ENCODE data around the gene TRMT44.

The TRMT44 gene

GRCh38 chr4:8495803-8496202 is 55.2 kb downstream of the TRMT44 start:
- no peak overlapping the region for H3K27ac ChIP-seq (ENCODE audit: low read depth, low read length)
- no peak overlapping the region for H3K4me3 ChIP-seq (ENCODE audit: low read depth, low read length)
- H3K79me2 ChIP-seq (ENCODE audit: control insufficient read depth, insufficient read depth, low read length, unreplicated experiment), result no peaks in the 10 kb centered on the region
- H3K27me3 ChIP-seq (ENCODE audit: insufficient read depth, low read length), result peaks cover 14% of the 10 kb centered on the region
- no peaks in the 10 kb centered on the region for H3K36me3 ChIP-seq (ENCODE audit: insufficient read depth, low read length)
- no peaks in the 10 kb centered on the region for H3K4me1 ChIP-seq (ENCODE audit: control insufficient read depth, insufficient read depth, low read length, unreplicated experiment)
- no peak overlapping the region for H2AFZ ChIP-seq (ENCODE audit: low read length, unreplicated experiment)

- no peaks in the 10 kb centered on the region for H3K4me1 ChIP-seq (ENCODE audit: control insufficient read depth, insufficient read depth, low read length, unreplicated experiment)
- no peaks in the 10 kb centered on the region for H3K79me2 ChIP-seq (ENCODE audit: control insufficient read depth, insufficient read depth, low read length, unreplicated experiment)
- no peaks in the 10 kb centered on the region for H3K36me3 ChIP-seq (ENCODE audit: insufficient read depth, low read length)
- H3K27ac ChIP-seq (ENCODE audit: low read depth, low read length), result no peak overlapping the region
- no peak overlapping the region for H2AFZ ChIP-seq (ENCODE audit: low read length, unreplicated experiment)
- no peak overlapping the region for H3K4me3 ChIP-seq (ENCODE audit: low read depth, low read length)
- peaks cover 26% of the 10 kb centered on the region for H3K27me3 ChIP-seq (ENCODE audit: insufficient read depth, low read length)
Observed at GRCh38 chr4:8497762-8498161, 57.2 kb downstream of the TRMT44 start.

- Histone ChIP-seq H3K79me2 (ENCODE audit: control insufficient read depth, insufficient read depth, low read length, unreplicated experiment) (no peaks in the 10 kb centered on the region), H2AFZ (ENCODE audit: low read length, unreplicated experiment) (no peak overlapping the region), H3K4me1 (ENCODE audit: control insufficient read depth, insufficient read depth, low read length, unreplicated experiment) (no peaks in the 10 kb centered on the region), H3K4me3 (ENCODE audit: low read depth, low read length) (no peak overlapping the region), H3K27ac (ENCODE audit: low read depth, low read length) (no peak overlapping the region), H3K36me3 (ENCODE audit: insufficient read depth, low read length) (no peaks in the 10 kb centered on the region), H3K27me3 (ENCODE audit: insufficient read depth, low read length) (peaks cover 13% of the 10 kb centered on the region)
Observed at GRCh38 chr4:8500966-8501365, 60.4 kb downstream of the TRMT44 start.

GRCh38 chr4:8501781-8502180 is 61.2 kb downstream of the TRMT44 start:
- Histone ChIP-seq H3K27me3 (ENCODE audit: insufficient read depth, low read length) (peaks cover 13% of the 10 kb centered on the region), H3K79me2 (ENCODE audit: control insufficient read depth, insufficient read depth, low read length, unreplicated experiment) (no peaks in the 10 kb centered on the region), H3K4me3 (ENCODE audit: low read depth, low read length) (no peak overlapping the region), H3K27ac (ENCODE audit: low read depth, low read length) (no peak overlapping the region), H3K36me3 (ENCODE audit: insufficient read depth, low read length) (no peaks in the 10 kb centered on the region), H3K4me1 (ENCODE audit: control insufficient read depth, insufficient read depth, low read length, unreplicated experiment) (peaks cover 1% of the 10 kb centered on the region), H2AFZ (ENCODE audit: low read length, unreplicated experiment) (no peak overlapping the region)

GRCh38 chr4:8502371-8502770 is 61.8 kb downstream of the TRMT44 start:
- no peaks in the 10 kb centered on the region for H3K79me2 ChIP-seq (ENCODE audit: control insufficient read depth, insufficient read depth, low read length, unreplicated experiment)
- H3K4me1 ChIP-seq (ENCODE audit: control insufficient read depth, insufficient read depth, low read length, unreplicated experiment), result peaks cover 7% of the 10 kb centered on the region
- no peak overlapping the region for H2AFZ ChIP-seq (ENCODE audit: low read length, unreplicated experiment)
- H3K27ac ChIP-seq (ENCODE audit: low read depth, low read length), result no peak overlapping the region
- no peaks in the 10 kb centered on the region for H3K36me3 ChIP-seq (ENCODE audit: insufficient read depth, low read length)
- H3K4me3 ChIP-seq (ENCODE audit: low read depth, low read length), result no peak overlapping the region
- peaks cover 13% of the 10 kb centered on the region for H3K27me3 ChIP-seq (ENCODE audit: insufficient read depth, low read length)

GRCh38 chr4:8502836-8503585 is 62.4 kb downstream of the TRMT44 start:
- Histone ChIP-seq H3K27ac (ENCODE audit: low read depth, low read length) (no peak overlapping the region), H3K36me3 (ENCODE audit: insufficient read depth, low read length) (no peaks in the 10 kb centered on the region), H3K4me3 (ENCODE audit: low read depth, low read length) (no peak overlapping the region), H2AFZ (ENCODE audit: low read length, unreplicated experiment) (no peak overlapping the region), H3K79me2 (ENCODE audit: control insufficient read depth, insufficient read depth, low read length, unreplicated experiment) (no peaks in the 10 kb centered on the region), H3K27me3 (ENCODE audit: insufficient read depth, low read length) (peaks cover 13% of the 10 kb centered on the region), H3K4me1 (ENCODE audit: control insufficient read depth, insufficient read depth, low read length, unreplicated experiment) (peaks cover 11% of the 10 kb centered on the region)

- no peak overlapping the region for H2AFZ ChIP-seq (ENCODE audit: low read length, unreplicated experiment)
- H3K36me3 ChIP-seq (ENCODE audit: insufficient read depth, low read length), result no peaks in the 10 kb centered on the region
- H3K27me3 ChIP-seq (ENCODE audit: insufficient read depth, low read length), result peaks cover 13% of the 10 kb centered on the region
- no peaks in the 10 kb centered on the region for H3K79me2 ChIP-seq (ENCODE audit: control insufficient read depth, insufficient read depth, low read length, unreplicated experiment)
- H3K4me3 ChIP-seq (ENCODE audit: low read depth, low read length), result no peak overlapping the region
- peaks cover 11% of the 10 kb centered on the region for H3K4me1 ChIP-seq (ENCODE audit: control insufficient read depth, insufficient read depth, low read length, unreplicated experiment)
- no peak overlapping the region for H3K27ac ChIP-seq (ENCODE audit: low read depth, low read length)
Observed at GRCh38 chr4:8503801-8504200, 63.2 kb downstream of the TRMT44 start.

GRCh38 chr4:8504279-8505007 is 63.9 kb downstream of the TRMT44 start:
- H3K79me2 ChIP-seq (ENCODE audit: control insufficient read depth, insufficient read depth, low read length, unreplicated experiment), result no peaks in the 10 kb centered on the region
- H3K4me1 ChIP-seq (ENCODE audit: control insufficient read depth, insufficient read depth, low read length, unreplicated experiment), result peaks cover 11% of the 10 kb centered on the region
- H3K36me3 ChIP-seq (ENCODE audit: insufficient read depth, low read length), result no peaks in the 10 kb centered on the region
- H3K27ac ChIP-seq (ENCODE audit: low read depth, low read length), result no peak overlapping the region
- no peak overlapping the region for H2AFZ ChIP-seq (ENCODE audit: low read length, unreplicated experiment)
- no peak overlapping the region for H3K4me3 ChIP-seq (ENCODE audit: low read depth, low read length)
- peaks cover 13% of the 10 kb centered on the region for H3K27me3 ChIP-seq (ENCODE audit: insufficient read depth, low read length)

- H2AFZ ChIP-seq (ENCODE audit: low read length, unreplicated experiment), result no peak overlapping the region
- H3K4me1 ChIP-seq (ENCODE audit: control insufficient read depth, insufficient read depth, low read length, unreplicated experiment), result peaks cover 11% of the 10 kb centered on the region
- H3K36me3 ChIP-seq (ENCODE audit: insufficient read depth, low read length), result no peaks in the 10 kb centered on the region
- H3K4me3 ChIP-seq (ENCODE audit: low read depth, low read length), result no peak overlapping the region
- no peak overlapping the region for H3K27ac ChIP-seq (ENCODE audit: low read depth, low read length)
- H3K27me3 ChIP-seq (ENCODE audit: insufficient read depth, low read length), result peaks cover 13% of the 10 kb centered on the region
- H3K79me2 ChIP-seq (ENCODE audit: control insufficient read depth, insufficient read depth, low read length, unreplicated experiment), result no peaks in the 10 kb centered on the region
Observed at GRCh38 chr4:8505229-8505628, 64.7 kb downstream of the TRMT44 start.

GRCh38 chr4:8506006-8506372 is 65.4 kb downstream of the TRMT44 start:
- Histone ChIP-seq H3K27me3 (ENCODE audit: insufficient read depth, low read length) (peaks cover 13% of the 10 kb centered on the region), H3K4me1 (ENCODE audit: control insufficient read depth, insufficient read depth, low read length, unreplicated experiment) (peaks cover 11% of the 10 kb centered on the region), H3K36me3 (ENCODE audit: insufficient read depth, low read length) (no peaks in the 10 kb centered on the region), H3K27ac (ENCODE audit: low read depth, low read length) (no peak overlapping the region), H3K79me2 (ENCODE audit: control insufficient read depth, insufficient read depth, low read length, unreplicated experiment) (no peaks in the 10 kb centered on the region), H2AFZ (ENCODE audit: low read length, unreplicated experiment) (no peak overlapping the region), H3K4me3 (ENCODE audit: low read depth, low read length) (no peak overlapping the region)

All from ACC112 (cell line).